ENCODE data around the gene XKR7. TPM values are rescaled to one million over a fixed set of nuclear protein-coding genes. Genes with fewer than 3 reads are reported as not detected.

XKR7 gene
- total RNA-seq, 1 donor from 2014 or later, result not detected

DNA sequence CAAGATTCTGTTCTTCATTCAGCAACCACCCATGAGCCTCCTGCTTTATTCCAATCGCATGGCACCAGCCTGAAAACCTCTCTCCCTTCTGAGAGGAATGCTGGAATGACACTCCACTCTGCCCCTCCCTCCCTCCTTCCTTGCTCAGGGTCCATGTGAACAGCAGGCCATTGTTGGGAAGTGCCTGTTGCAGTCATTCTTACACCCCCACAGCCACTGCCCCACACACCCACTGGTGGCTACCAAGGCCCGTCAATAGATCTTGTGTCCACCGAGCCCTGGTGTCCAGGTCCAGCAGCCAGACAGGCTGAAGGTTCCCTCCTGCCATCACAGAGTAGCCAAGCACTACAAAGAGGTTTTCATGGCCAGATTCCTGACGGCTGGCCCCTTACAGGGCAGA lies 22.6 kb upstream of the XKR7 start:
- H3K36me3 Mint-ChIP-seq (ENCODE audit: unreplicated experiment), result peaks cover 32% of the 10 kb centered on the region
- TF ChIP-seq, protein P1, sequence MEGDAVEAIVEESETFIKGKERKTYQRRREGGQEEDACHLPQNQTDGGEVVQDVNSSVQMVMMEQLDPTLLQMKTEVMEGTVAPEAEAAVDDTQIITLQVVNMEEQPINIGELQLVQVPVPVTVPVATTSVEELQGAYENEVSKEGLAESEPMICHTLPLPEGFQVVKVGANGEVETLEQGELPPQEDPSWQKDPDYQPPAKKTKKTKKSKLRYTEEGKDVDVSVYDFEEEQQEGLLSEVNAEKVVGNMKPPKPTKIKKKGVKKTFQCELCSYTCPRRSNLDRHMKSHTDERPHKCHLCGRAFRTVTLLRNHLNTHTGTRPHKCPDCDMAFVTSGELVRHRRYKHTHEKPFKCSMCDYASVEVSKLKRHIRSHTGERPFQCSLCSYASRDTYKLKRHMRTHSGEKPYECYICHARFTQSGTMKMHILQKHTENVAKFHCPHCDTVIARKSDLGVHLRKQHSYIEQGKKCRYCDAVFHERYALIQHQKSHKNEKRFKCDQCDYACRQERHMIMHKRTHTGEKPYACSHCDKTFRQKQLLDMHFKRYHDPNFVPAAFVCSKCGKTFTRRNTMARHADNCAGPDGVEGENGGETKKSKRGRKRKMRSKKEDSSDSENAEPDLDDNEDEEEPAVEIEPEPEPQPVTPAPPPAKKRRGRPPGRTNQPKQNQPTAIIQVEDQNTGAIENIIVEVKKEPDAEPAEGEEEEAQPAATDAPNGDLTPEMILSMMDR (IDR thresholded peaks at IDR 0.05), result no peak
- peaks cover 2% of the 10 kb centered on the region for H3K4me1 Mint-ChIP-seq (ENCODE audit: unreplicated experiment)
- H3K27ac Mint-ChIP-seq (ENCODE audit: unreplicated experiment), result no peak overlapping the region
- H3K27me3 Mint-ChIP-seq (ENCODE audit: unreplicated experiment), result no peaks in the 10 kb centered on the region
- no peaks in the 10 kb centered on the region for H3K9me3 Mint-ChIP-seq (ENCODE audit: unreplicated experiment)
- no peak overlapping the region for H3K4me3 Mint-ChIP-seq (ENCODE audit: unreplicated experiment)
- DNase-seq (ENCODE audit: extremely low spot score, unreplicated experiment), result no peak

- Mint-ChIP-seq H3K4me3 (ENCODE audit: unreplicated experiment) (no peak overlapping the region), H3K9me3 (ENCODE audit: unreplicated experiment) (no peaks in the 10 kb centered on the region), H3K27me3 (ENCODE audit: unreplicated experiment) (no peaks in the 10 kb centered on the region), H3K27ac (ENCODE audit: unreplicated experiment) (no peak overlapping the region), H3K4me1 (ENCODE audit: unreplicated experiment) (peaks cover 7% of the 10 kb centered on the region), H3K36me3 (ENCODE audit: unreplicated experiment) (peaks cover 32% of the 10 kb centered on the region)
- TF ChIP-seq, protein P1 (IDR thresholded peaks at IDR 0.05), result no peak
- DNase-seq (ENCODE audit: extremely low spot score, unreplicated experiment), result no peak
Measured at GRCh38 chr20:31945785-31946184, 22.2 kb upstream of the XKR7 start.

DNA sequence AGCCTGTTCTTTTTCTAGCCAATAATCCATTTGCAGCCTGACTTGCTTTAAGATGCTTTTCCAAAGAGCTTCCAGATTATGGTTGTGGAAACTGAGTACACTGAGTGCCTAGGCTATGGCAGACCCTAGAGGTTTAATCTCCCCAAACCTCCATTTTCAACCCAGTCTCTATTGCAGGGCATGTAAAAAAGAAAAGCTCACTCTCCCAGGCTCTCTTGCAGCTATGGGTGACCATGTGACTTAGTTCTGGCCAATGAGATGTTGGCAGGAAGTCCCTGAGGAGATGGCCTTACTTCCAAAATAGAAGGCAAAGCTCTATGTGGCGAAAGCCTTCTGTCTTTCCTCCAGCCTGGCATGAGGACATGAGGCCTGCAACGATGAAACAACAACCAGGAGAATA lies 19.9 kb upstream of the XKR7 start:
- no peak for DNase-seq (ENCODE audit: extremely low spot score, unreplicated experiment)
- Mint-ChIP-seq H3K4me1 (ENCODE audit: unreplicated experiment) (peaks cover 16% of the 10 kb centered on the region), H3K27ac (ENCODE audit: unreplicated experiment) (no peak overlapping the region), H3K27me3 (ENCODE audit: unreplicated experiment) (no peaks in the 10 kb centered on the region), H3K9me3 (ENCODE audit: unreplicated experiment) (no peaks in the 10 kb centered on the region), H3K4me3 (ENCODE audit: unreplicated experiment) (no peak overlapping the region), H3K36me3 (ENCODE audit: unreplicated experiment) (peaks cover 32% of the 10 kb centered on the region)
- TF ChIP-seq, protein P1 (IDR thresholded peaks at IDR 0.05), result no peak

- DNase-seq (ENCODE audit: extremely low spot score, unreplicated experiment), result no peak
- Mint-ChIP-seq H3K27ac (ENCODE audit: unreplicated experiment) (no peak overlapping the region), H3K27me3 (ENCODE audit: unreplicated experiment) (peaks cover 4% of the 10 kb centered on the region)
Measured at GRCh38 chr20:31949877-31950646, 17.9 kb upstream of the XKR7 start.

DNA sequence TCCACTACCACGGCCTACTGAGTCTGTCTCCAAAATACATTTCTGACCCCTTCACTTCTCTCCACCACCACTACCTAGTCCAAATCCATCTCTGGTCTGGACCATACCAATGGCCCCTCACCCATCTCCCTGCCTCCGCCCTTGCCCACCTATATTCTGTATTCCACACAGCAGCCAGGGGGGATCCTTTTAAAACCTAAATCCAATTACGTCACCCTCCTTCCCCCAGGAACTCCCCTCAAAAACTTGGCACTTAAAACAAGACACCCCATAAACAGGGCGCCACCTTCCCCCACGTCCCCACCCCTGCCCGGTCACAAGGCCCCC lies 16.8 kb upstream of the XKR7 start:
- Mint-ChIP-seq H3K9me3 (ENCODE audit: unreplicated experiment) (no peaks in the 10 kb centered on the region), H3K4me3 (ENCODE audit: unreplicated experiment) (peak overlapping the region; percentile 97), H3K27me3 (ENCODE audit: unreplicated experiment) (peaks cover 7% of the 10 kb centered on the region), H3K27ac (ENCODE audit: unreplicated experiment) (peak overlapping the region; percentile 91), H3K36me3 (ENCODE audit: unreplicated experiment) (peaks cover 20% of the 10 kb centered on the region), H3K4me1 (ENCODE audit: unreplicated experiment) (peaks cover 16% of the 10 kb centered on the region)
- TF ChIP-seq, protein P1 (IDR thresholded peaks at IDR 0.05), result no peak
- no peak for DNase-seq (ENCODE audit: extremely low spot score, unreplicated experiment)

More at GRCh38 chr20:31949877-31950646, 17.9 kb upstream of the XKR7 start:
- H3K4me3 Mint-ChIP-seq (ENCODE audit: unreplicated experiment), result peak overlapping the region; percentile 97
- H3K36me3 Mint-ChIP-seq (ENCODE audit: unreplicated experiment), result peaks cover 26% of the 10 kb centered on the region
- TF ChIP-seq, protein P1 (IDR thresholded peaks at IDR 0.05), result no peak
- peaks cover 16% of the 10 kb centered on the region for H3K4me1 Mint-ChIP-seq (ENCODE audit: unreplicated experiment)
- no peaks in the 10 kb centered on the region for H3K9me3 Mint-ChIP-seq (ENCODE audit: unreplicated experiment)
